ENCODE measurements around the gene SBK3. TPM values are rescaled to one million over a fixed set of nuclear protein-coding genes. Genes with fewer than 3 reads are reported as not detected.
"Not testable (repeated sequence)": the region's sequence is repeated elsewhere in the genome, so short reads cannot be mapped to it uniquely, and the experiment has no call there.

The SBK3 gene
- total and polyA plus RNA-seq, 8 donors: 0.20 to 6.2 (median 0.56) TPM; not detected in 3

- Histone ChIP-seq H3K27ac (no peak overlapping the region), H3K4me3 (no peak overlapping the region), H3K36me3 (no peaks in the 10 kb centered on the region), H3K27me3 (peaks cover 0 to 5% (median 0%) of the 10 kb centered on the region in 3 donors), H3K9me3 (no peaks in the 10 kb centered on the region), H3K4me1 (no peaks in the 10 kb centered on the region)
- TF ChIP-seq POLR2AphosphoS5 (IDR thresholded peaks at IDR 0.05) (no peak), POLR2A (IDR thresholded peaks at IDR 0.05) (no peak), EP300 (IDR thresholded peaks at IDR 0.05) (no peak)
- no peak for DNase-seq
- intact Hi-C loops (cut with DNase I; ENCODE audit: low total_unique reads): no loop called here
- 88 to 100% (median 96%) methylated on average over 2 to 11 of the region's 11 CpGs for WGBS, 5 donors
These were observed 9.0 kb downstream of the SBK3 start for GRCh38 chr19:55536366-55536765.

- no peak for DNase-seq
- Histone ChIP-seq H3K9me3 (no peaks in the 10 kb centered on the region), H3K27me3 (peaks cover 0 to 8% (median 0%) of the 10 kb centered on the region in 3 donors), H3K27ac (no peak overlapping the region), H3K4me3 (no peak overlapping the region), H3K4me1 (no peaks in the 10 kb centered on the region), H3K36me3 (no peaks in the 10 kb centered on the region)
- TF ChIP-seq POLR2A (IDR thresholded peaks at IDR 0.05) (no peak), CTCF (IDR thresholded peaks at IDR 0.05) (no peak), EP300 (IDR thresholded peaks at IDR 0.05) (no peak), POLR2AphosphoS5 (IDR thresholded peaks at IDR 0.05) (no peak)
- intact Hi-C loops (cut with DNase I; ENCODE audit: low total_unique reads): no loop called here
- 88 to 94% (median 91%) methylated on average over 9 to 22 of the region's 22 CpGs for WGBS, 5 donors
These were observed 9.4 kb downstream of the SBK3 start for GRCh38 chr19:55535965-55536350.

GRCh38 chr19:55535173-55535964, 10.0 kb downstream of the SBK3 start:
- H3K36me3 ChIP-seq: no peaks in the 10 kb centered on the region
- no peak for DNase-seq
- H3K4me3 ChIP-seq: no peak overlapping the region
- peaks cover 0 to 11% (median 0%) of the 10 kb centered on the region in 3 donors for H3K27me3 ChIP-seq
- no peaks in the 10 kb centered on the region for H3K4me1 ChIP-seq
- intact Hi-C loops (cut with DNase I; ENCODE audit: low total_unique reads): no loop called here
- H3K27ac ChIP-seq: no peak overlapping the region
- H3K9me3 ChIP-seq: no peaks in the 10 kb centered on the region
- 69 to 77% (median 75%) methylated on average over 12 of the region's 12 CpGs for WGBS, 5 donors
- TF ChIP-seq POLR2AphosphoS5 (IDR thresholded peaks at IDR 0.05) (no peak), EP300 (IDR thresholded peaks at IDR 0.05) (no peak), POLR2A (IDR thresholded peaks at IDR 0.05) (no peak), CTCF (IDR thresholded peaks at IDR 0.05) (no peak)

- H3K4me1 ChIP-seq; H3K4me3 ChIP-seq; H3K27ac ChIP-seq; intact Hi-C loops (cut with DNase I; ENCODE audit: low total_unique reads); H3K36me3 ChIP-seq; DNase-seq; H3K9me3 ChIP-seq: not testable (repeated sequence)
- 81 to 96% (median 92%) methylated on average over 7 of the region's 7 CpGs for WGBS, 5 donors
- H3K27me3 ChIP-seq: peaks cover 0 to 21% (median 0%) of the 10 kb centered on the region in 3 donors
These were observed 11.1 kb downstream of the SBK3 start for GRCh38 chr19:55534280-55534679.

- intact Hi-C loops (cut with DNase I; ENCODE audit: low total_unique reads): no loop called here
- Histone ChIP-seq H3K4me1 (peaks cover 7 to 19% (median 9%) of the 10 kb centered on the region in 4 donors), H3K27me3 (peaks cover 0 to 30% (median 0%) of the 10 kb centered on the region in 3 donors), H3K9me3 (no peaks in the 10 kb centered on the region), H3K4me3 (no peak overlapping the region), H3K27ac (no peak overlapping the region), H3K36me3 (no peaks in the 10 kb centered on the region)
- DNase-seq: no peak
- TF ChIP-seq EP300 (IDR thresholded peaks at IDR 0.05) (no peak), POLR2AphosphoS5 (IDR thresholded peaks at IDR 0.05) (no peak), CTCF (IDR thresholded peaks at IDR 0.05) (no peak), POLR2A (IDR thresholded peaks at IDR 0.05) (no peak)
- WGBS, 5 donors: 85 to 95% (median 91%) methylated on average over 6 to 26 of the region's 26 CpGs
These were observed 14.3 kb downstream of the SBK3 start for GRCh38 chr19:55530996-55531395.

All from stomach (tissue), 9 donors.